HG02970 (cell line): Measurements from ENCODE around the gene HOXC4.
"Not testable (repeated sequence)": the region's sequence is repeated elsewhere in the genome, so short reads cannot be mapped to it uniquely, and the experiment has no call there.

Experiments
- ATAC-seq: cut with Tn5 transposase; IDR thresholded peaks from one replicate; pipeline ENCODE4 v1.9.1; 2021; ENCODE audit warnings: mild to moderate bottlenecking, moderate library complexity, moderate number of reproducible peaks; ENCODE audit not compliant: unreplicated experiment, low FRiP score

HOXC4 gene

DNA sequence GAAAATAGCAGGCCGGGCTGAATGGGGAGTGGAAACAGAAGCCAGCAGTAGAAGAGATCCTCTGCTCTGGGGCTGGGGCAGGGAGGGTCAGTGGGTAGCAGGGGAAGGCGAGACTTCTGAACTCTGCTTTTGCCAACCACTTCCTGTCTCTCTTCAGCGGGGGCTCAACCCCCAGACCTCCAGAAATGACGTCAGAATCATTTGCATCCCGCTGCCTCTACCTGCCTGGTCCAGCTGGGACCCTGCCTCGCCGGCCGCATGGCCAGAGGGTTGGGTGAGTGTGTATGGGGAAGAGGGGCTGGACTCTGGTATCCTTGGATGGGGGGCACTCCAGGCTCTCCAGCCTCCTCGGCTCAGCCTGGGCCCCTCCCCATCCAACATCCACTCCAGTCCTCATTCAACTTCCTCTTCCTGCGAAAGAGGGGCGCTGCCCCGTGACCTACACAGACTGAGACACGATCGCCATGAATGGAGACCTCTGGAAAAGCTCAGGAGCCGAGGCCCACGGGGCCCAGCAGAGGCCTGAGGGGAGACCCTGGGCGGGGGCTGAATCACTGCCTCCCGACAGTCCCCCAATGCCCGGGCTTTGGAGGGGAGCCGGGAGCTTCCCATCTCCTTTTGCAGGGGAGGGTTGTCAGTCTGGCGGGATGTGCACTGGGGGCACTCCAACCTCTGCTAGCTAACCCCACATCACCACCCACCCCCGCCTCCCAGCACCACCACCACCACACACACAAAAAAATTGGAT, 458 bp upstream of the HOXC4 start:
- ATAC-seq = no peak

DNA sequence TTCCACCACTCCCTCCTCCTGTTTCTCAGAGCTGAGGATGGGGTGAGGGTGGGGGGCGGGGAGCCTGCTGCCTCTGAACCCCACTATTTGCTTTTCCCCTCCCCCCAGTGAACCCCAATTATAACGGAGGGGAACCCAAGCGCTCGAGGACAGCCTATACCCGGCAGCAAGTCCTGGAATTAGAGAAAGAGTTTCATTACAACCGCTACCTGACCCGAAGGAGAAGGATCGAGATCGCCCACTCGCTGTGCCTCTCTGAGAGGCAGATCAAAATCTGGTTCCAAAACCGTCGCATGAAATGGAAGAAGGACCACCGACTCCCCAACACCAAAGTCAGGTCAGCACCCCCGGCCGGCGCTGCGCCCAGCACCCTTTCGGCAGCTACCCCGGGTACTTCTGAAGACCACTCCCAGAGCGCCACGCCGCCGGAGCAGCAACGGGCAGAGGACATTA, 1.1 kb downstream of the HOXC4 start:
- no peak for ATAC-seq

DNA sequence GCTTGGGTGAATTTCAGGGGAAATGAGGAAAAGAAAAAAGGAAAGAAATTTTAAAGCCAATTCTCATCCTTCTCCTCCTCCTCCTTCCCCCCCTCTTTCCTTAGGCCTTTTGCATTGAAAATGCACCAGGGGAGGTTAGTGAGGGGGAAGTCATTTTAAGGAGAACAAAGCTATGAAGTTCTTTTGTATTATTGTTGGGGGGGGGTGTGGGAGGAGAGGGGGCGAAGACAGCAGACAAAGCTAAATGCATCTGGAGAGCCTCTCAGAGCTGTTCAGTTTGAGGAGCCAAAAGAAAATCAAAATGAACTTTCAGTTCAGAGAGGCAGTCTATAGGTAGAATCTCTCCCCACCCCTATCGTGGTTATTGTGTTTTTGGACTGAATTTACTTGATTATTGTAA, 1.9 kb downstream of the HOXC4 start:
- ATAC-seq = no peak

- no peak for ATAC-seq
Measured at GRCh38 chr12:54056110-54056509, 2.5 kb downstream of the HOXC4 start.

DNA sequence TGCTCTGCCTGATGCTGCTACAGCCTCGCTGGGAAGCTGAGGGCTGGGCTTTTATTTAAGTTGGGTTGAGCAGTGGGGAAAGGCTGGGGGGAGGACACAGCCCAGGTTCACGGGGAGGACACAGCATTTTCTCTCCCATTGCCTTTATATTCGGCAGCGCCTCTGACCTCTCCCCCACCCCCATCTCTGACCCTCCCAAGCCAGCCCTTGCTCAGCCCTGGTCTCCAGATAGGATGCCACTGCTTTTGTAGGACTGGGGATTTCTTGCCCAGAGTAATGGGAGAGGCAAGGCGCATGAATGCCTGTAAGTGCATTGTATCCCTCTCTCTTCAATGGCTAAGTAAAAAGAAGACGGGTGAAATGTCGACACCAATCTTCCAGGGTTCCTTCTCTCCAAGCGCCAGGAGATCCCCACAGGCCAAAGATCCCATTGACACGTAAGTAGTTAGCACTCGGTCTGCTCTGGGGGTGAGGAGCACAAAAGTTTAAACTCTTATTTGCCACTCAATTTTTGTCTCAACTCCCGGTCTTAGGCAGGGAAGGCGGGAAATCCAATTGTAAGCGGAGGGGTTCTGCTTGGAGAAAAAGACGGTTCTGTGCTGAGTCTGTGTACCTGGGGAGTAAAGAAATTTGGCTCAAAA, 4.6 kb downstream of the HOXC4 start:
- ATAC-seq = no peak

- ATAC-seq = no peak
Measured at GRCh38 chr12:54059668-54060067, 6.0 kb downstream of the HOXC4 start.

DNA sequence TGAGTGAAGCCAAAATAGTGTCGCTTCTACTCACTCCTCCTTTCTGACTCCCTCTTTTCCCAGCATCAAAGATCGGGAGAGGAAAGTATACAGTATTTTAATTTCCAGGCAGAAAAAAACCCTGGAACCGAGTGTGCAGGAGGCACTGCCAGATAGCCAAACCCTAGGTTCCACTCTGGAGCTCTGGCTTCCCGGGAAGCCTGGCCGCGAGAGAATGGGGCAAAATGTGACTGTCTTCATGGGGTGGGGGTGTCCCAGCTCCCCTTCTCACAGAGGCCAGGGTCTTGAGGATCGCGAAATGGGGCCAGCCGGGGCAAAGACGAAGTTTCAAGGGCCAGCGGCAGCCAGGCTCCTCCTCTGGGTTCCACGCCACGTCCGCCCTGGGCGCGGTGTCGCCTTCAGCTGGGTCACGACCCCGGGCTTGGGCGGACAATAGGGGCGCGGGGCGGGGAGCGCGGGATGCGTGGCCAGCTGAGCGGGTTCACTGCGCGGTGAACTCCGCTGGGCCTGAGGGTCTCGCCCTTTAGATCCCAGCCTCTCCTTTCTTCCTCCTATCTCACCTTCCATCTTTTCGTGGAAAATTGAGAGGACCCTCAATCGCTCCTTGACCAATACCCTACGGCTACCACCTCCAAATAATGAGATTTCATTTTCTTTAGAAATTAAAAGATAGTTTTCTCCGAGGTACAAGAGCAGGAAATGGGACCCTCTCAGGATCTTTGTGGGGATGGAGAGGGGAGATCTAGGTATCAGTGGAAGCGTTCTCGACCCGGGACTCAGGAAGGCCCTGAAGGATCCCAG, 6.7 kb downstream of the HOXC4 start:
- ATAC-seq = no peak

DNA sequence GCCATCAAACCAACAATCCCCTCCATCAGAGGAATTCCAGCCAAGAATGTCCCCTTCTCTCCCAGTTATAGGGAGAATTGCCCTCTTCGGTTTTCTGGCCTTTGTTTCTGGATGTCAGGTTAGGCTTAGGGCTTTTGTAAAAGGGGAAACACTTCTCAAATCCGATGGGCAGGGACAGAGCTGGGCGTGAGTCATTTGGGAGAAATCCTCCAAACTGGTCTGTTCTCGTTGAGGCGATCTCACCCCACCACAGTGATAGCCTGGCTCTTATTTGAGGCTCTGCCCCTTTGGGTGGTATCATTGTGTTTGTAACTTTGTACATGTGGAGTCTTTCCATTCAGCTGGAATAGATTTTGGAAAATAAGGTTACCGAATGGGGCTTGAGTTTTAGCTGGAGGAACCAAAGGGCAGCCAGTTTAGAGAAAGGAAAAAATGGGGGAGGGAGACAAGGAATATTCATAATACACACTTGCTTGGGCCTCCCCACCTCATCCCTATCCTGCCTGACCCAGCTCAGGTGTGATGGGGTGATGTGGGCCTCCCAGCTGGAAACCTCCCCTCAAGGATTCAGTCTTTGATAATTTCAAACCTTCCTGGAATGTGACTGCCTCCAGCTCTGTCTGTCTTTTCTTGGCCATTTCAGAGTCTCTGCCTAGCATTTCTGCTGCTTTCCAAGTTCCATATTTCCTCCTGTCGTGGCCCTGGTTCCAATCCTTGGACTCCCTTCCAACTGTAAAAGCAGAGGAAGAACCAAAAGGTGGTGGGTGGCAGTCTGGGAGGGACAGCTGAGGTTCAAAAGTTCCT, 7.5 kb downstream of the HOXC4 start:
- ATAC-seq = no peak

- ATAC-seq = no peak
Measured at GRCh38 chr12:54065677-54066076, 12.0 kb downstream of the HOXC4 start.

- ATAC-seq = no peak
Measured at GRCh38 chr12:54066408-54066807, 12.8 kb downstream of the HOXC4 start.

DNA sequence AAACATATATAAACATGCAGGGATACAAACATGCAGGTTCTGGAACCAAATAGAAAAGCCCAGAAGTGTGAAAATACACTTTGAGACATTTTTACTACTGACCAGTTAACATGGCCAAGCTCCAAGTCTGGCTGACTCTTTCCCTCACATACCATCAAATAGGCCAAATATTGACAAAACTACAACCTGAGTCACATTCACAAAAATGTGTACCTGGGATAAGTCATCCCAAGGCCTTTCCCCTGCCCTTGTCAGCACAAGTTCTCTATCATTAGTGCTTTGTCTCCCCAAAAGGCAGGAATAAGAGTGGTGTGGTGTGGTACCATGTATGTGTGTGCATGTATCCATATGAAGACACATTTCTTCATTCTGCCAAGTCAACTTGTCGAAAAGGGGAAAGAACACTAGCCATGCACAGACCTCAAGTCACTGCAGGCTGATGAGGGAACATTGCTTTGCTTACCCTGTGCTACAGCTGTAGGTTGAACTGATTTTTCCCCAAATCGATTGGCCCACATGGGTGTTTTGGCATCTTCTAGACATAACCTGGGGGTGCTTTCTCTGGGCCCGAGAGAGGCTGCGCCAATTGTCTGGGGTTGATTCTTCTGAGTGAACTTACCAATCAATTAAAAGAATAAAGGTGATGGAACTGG, 14.9 kb downstream of the HOXC4 start:
- ATAC-seq = no peak

DNA sequence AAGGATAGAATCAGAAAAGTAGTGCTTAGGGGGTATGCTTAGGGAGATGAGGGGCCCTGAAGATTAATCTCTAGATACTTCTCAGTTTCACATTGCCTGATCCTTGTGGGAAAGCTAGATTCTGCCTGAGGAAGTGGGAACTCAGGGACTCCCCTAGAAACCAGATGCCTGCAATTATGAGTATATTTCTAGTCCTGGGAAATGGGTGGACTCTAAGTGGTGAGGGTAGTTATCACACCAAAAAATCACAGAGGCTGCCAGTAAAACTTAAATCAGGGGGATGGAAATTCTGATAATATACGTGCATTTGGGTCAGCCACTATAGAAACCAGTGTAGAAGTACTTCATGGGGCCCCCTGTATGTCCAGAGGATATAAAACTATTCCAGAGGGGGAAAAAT, 18.3 kb downstream of the HOXC4 start:
- no peak for ATAC-seq

DNA sequence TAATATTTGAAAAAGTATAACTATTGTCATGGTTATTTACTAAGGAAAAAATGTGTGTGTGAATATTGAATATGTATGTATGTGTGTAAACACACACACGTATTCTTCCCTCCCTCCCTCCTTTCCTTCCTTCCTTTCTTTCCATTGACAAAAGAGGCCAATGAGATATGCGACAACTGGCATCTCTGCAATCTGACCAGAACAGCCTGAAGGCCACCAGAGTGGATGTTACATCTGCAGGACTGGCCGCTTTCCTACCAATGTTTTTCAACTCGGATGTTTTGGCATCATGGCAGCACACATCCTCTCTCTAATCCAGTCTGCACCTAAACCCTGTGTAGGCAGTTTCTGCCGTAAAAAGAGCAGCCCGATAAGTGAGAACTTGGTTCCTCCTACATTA, 20.7 kb downstream of the HOXC4 start:
- no peak for ATAC-seq

DNA sequence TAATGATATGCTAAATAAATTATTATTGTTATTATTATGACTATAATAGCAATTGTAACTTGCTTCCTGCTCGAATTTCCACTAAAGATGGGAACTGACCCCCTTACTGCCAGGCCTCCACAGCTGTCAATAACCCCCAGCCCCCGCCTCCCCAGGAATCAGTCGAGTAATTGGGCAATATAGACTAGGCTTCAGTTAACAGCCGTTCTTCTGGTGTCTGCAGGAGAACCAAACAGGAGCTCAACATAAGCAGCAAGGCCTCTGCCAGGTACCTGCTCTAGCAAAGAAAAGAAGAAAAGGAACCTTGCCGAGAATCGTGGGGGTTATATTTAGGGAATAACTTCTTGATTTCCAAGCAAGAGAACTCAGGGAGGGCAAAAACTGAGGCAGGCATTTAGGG, 21.8 kb downstream of the HOXC4 start:
- ATAC-seq = no peak

GRCh38 chr12:54075974-54076373, 22.3 kb downstream of the HOXC4 start:
- ATAC-seq = no peak

DNA sequence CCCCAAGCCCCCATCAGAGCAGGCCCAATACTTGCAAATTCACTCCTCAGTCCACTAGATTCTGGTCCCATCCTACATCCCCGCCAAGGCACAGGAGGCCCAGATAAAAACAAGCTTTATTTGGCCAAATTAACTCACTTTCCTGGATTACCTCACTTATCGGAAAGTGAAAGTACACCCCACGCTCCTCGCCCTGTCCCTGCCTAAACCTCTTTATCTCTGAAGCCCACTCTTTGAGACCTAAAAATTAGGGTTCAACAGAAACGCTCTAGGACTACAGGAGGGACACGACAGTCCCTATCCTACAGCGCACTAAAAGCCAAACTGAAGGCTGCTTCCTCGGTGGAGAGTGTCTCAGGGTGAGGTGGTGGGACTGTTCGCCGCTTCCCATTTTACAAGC, 24.2 kb downstream of the HOXC4 start:
- not testable (repeated sequence) for ATAC-seq

GRCh38 chr12:54079115-54079514, 25.5 kb downstream of the HOXC4 start:
- ATAC-seq = not testable (repeated sequence)

GRCh38 chr12:54080008-54080924, 26.6 kb downstream of the HOXC4 start:
- ATAC-seq = not testable (repeated sequence)

DNA sequence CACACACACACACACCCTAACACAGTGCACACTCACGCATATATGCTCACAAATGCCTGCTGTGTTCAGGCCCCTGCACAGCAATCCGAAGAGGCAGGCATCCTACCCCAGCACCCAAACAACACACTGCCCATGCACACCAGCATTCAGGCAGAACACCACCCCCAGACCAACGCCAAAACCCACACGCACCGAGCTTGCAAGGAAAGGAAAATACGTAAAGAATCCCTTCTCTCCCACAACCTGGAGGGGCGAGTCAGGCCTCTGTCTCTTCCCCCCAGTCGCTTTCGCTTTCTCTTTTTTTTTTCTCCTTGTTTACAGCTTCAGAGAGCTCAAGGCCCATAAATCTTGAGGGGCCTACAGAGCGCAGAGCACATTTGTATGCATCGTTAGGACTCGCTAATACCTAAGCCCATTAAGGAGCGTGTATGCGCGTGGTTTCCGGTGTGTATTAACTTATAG, 27.4 kb downstream of the HOXC4 start:
- not testable (repeated sequence) for ATAC-seq
